ENCODE data around the gene ITIH2. TPM values are rescaled to one million over a fixed set of nuclear protein-coding genes. Genes with fewer than 3 reads are reported as not detected.

ITIH2 gene
- total and polyA plus RNA-seq, 8 donors, result 0.05 to 3.3 TPM; not detected in 6

DNA sequence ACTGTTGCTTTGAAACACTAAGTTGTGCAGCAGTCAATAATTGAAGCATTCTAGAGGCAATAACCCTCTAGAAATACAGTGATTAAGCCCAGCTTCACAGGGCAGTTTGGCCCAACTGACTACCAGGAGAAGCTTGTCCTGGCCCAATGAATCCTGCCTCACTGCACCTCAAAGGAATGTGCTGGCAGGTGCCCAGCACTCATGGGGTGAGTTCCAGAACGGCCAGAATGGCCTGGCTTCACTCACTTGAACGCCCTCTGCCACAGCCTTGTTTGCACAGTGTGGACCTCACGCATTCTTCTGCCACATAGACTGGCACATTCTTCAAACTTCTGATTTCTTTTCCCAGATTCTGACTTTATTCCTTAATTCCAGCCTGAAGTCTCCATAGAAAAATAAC lies 6.6 kb upstream of the ITIH2 start:
- WGBS, 5 donors, result 29 to 54% (median 46%) methylated on average over 3 of the region's 3 CpGs
- H3K36me3 ChIP-seq, result no peaks in the 10 kb centered on the region
- H3K9me3 ChIP-seq, result peaks cover 0 to 20% (median 16%) of the 10 kb centered on the region in 4 donors
- H3K4me3 ChIP-seq, result no peak overlapping the region
- TF ChIP-seq, protein P1, sequence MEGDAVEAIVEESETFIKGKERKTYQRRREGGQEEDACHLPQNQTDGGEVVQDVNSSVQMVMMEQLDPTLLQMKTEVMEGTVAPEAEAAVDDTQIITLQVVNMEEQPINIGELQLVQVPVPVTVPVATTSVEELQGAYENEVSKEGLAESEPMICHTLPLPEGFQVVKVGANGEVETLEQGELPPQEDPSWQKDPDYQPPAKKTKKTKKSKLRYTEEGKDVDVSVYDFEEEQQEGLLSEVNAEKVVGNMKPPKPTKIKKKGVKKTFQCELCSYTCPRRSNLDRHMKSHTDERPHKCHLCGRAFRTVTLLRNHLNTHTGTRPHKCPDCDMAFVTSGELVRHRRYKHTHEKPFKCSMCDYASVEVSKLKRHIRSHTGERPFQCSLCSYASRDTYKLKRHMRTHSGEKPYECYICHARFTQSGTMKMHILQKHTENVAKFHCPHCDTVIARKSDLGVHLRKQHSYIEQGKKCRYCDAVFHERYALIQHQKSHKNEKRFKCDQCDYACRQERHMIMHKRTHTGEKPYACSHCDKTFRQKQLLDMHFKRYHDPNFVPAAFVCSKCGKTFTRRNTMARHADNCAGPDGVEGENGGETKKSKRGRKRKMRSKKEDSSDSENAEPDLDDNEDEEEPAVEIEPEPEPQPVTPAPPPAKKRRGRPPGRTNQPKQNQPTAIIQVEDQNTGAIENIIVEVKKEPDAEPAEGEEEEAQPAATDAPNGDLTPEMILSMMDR (IDR thresholded peaks at IDR 0.05), result no peak
- TF ChIP-seq POLR2AphosphoS5 (IDR thresholded peaks at IDR 0.05), result peak in 1 of 3 donors; percentile 26
- DNase-seq, result peak; percentile 25 to 81
- H3K27me3 ChIP-seq, result peaks cover 0 to 23% (median 0%) of the 10 kb centered on the region in 3 donors
- intact Hi-C loops (cut with DNase I; ENCODE audit: low total_unique reads), result no loop called here
- peaks cover 0 to 19% (median 4%) of the 10 kb centered on the region in 4 donors for H3K4me1 ChIP-seq
- peak overlapping the region in 1 of 5 donors; percentile 24 for H3K27ac ChIP-seq

DNA sequence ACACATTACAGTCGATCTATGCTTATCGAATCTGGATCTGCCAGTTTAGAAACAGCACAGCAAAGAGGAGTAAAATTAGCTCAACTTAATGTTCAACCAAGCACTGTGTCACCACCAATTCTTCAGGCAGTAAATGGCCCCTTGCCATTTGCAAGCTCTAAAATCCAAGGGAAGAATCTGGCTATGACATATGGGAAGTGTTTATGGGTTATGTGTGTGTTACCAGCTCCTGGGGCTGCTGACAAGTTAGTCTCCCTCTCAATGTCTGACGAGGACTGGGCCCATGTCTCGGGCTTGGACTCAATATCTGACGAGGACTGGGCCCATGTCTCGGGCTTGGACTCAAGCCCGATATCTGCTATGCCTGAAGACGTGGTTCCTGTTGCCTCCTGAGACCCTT lies 5.7 kb upstream of the ITIH2 start:
- Histone ChIP-seq H3K4me1 (peaks cover 0 to 19% (median 4%) of the 10 kb centered on the region in 4 donors), H3K36me3 (no peaks in the 10 kb centered on the region), H3K27ac (peak overlapping the region in 1 of 5 donors; percentile 39), H3K27me3 (peaks cover 0 to 32% (median 3%) of the 10 kb centered on the region in 3 donors), H3K4me3 (no peak overlapping the region), H3K9me3 (peaks cover 0 to 12% (median 8%) of the 10 kb centered on the region in 4 donors)
- intact Hi-C loops (cut with DNase I; ENCODE audit: low total_unique reads), result no loop called here
- DNase-seq, result no peak
- TF ChIP-seq, protein P1 (IDR thresholded peaks at IDR 0.05), result no peak
- TF ChIP-seq POLR2A (IDR thresholded peaks at IDR 0.05), result no peak
- no peak for TF ChIP-seq POLR2AphosphoS5 (IDR thresholded peaks at IDR 0.05)
- no peak for TF ChIP-seq EP300 (IDR thresholded peaks at IDR 0.05)
- WGBS, 5 donors, result 59 to 82% (median 74%) methylated on average over 7 to 8 of the region's 8 CpGs

DNA sequence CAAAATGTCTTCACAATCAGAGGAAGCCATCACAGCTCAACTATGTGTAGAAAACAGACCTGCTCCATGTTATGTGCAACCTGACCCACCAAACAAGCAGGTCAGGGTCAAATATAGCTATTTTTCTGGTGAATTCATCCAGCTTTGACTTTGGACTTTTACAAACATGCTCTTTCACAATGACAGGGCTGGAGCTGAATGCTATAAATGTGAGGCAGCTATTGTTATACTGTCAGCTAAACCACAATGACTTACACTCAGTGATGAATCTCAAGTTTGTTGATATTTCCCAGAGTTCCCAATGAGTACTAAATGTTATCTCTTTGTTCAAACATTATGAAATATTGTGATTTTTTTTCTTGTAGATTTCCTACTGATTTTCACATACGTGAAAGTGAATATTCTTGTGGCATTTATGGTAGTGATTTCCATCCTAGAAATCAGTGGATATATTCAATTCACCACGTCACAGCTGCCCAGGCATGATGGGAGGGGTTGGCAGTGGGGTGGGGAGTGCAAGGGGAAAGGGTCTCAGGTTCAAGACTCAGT lies 2.5 kb upstream of the ITIH2 start:
- 26 to 62% (median 46%) methylated on average over 2 of the region's 2 CpGs for WGBS, 5 donors
- intact Hi-C loops (cut with DNase I; ENCODE audit: low total_unique reads), result no loop called here
- H3K27me3 ChIP-seq, result peaks cover 0 to 51% (median 13%) of the 10 kb centered on the region in 3 donors
- peaks cover 0 to 19% (median 4%) of the 10 kb centered on the region in 4 donors for H3K4me1 ChIP-seq
- peak in 1 of 2 donors; percentile 60 for DNase-seq
- H3K9me3 ChIP-seq, result no peaks in the 10 kb centered on the region
- TF ChIP-seq EP300 (IDR thresholded peaks at IDR 0.05), result no peak
- TF ChIP-seq POLR2AphosphoS5 (IDR thresholded peaks at IDR 0.05), result no peak
- TF ChIP-seq, protein P1 (IDR thresholded peaks at IDR 0.05), result no peak
- TF ChIP-seq POLR2A (IDR thresholded peaks at IDR 0.05), result no peak
- H3K4me3 ChIP-seq, result no peak overlapping the region
- H3K36me3 ChIP-seq, result no peaks in the 10 kb centered on the region
- no peak overlapping the region for H3K27ac ChIP-seq

DNA sequence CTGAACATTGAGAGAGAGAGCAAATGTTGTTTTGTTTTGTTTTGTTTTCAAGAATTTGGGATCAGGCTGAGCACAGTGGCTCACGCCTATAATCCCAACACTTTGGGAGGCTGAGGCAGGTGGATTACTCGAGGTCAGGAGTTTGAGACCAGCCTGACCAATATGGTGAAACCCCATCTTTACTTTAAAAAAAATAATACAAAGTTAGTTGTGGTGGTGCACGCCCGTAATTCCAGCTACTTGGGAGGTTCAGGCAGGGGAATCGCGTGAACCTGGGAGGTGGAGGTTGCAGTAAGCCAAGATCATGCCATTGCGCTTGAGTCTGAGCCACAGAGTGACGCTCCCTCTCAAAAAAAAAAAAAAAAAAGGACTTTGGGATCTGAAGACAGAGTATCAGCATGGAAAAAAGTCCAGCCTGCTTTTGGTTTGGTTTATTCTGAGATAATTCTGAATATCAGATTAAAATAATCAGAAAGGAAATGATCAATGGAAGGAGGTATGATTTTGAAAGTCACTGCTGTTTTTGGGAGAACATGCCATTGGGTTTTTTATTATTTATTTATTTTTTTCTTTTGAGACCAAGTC lies 1.9 kb upstream of the ITIH2 start:
- H3K27ac ChIP-seq, result no peak overlapping the region
- peaks cover 0 to 16% (median 3%) of the 10 kb centered on the region in 4 donors for H3K4me1 ChIP-seq
- H3K9me3 ChIP-seq, result no peaks in the 10 kb centered on the region
- peaks cover 0 to 55% (median 13%) of the 10 kb centered on the region in 3 donors for H3K27me3 ChIP-seq
- intact Hi-C loops (cut with DNase I; ENCODE audit: low total_unique reads), result no loop called here
- DNase-seq, result no peak
- 70 to 90% (median 90%) methylated on average over 8 of the region's 8 CpGs for WGBS, 5 donors
- H3K4me3 ChIP-seq, result no peak overlapping the region
- H3K36me3 ChIP-seq, result no peaks in the 10 kb centered on the region
- no peak for TF ChIP-seq POLR2A (IDR thresholded peaks at IDR 0.05)
- TF ChIP-seq, protein P1 (IDR thresholded peaks at IDR 0.05), result no peak
- no peak for TF ChIP-seq EP300 (IDR thresholded peaks at IDR 0.05)
- no peak for TF ChIP-seq POLR2AphosphoS5 (IDR thresholded peaks at IDR 0.05)

All from stomach (tissue), 9 donors.